ENCODE data around the gene TMEM120A. TPM values are rescaled to one million over a fixed set of nuclear protein-coding genes. Genes with fewer than 3 reads are reported as not detected.

Gene TMEM120A
- polyA plus RNA-seq, 1 experiment = 75.2 TPM

- TF ChIP-seq, protein P1, sequence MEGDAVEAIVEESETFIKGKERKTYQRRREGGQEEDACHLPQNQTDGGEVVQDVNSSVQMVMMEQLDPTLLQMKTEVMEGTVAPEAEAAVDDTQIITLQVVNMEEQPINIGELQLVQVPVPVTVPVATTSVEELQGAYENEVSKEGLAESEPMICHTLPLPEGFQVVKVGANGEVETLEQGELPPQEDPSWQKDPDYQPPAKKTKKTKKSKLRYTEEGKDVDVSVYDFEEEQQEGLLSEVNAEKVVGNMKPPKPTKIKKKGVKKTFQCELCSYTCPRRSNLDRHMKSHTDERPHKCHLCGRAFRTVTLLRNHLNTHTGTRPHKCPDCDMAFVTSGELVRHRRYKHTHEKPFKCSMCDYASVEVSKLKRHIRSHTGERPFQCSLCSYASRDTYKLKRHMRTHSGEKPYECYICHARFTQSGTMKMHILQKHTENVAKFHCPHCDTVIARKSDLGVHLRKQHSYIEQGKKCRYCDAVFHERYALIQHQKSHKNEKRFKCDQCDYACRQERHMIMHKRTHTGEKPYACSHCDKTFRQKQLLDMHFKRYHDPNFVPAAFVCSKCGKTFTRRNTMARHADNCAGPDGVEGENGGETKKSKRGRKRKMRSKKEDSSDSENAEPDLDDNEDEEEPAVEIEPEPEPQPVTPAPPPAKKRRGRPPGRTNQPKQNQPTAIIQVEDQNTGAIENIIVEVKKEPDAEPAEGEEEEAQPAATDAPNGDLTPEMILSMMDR (IDR thresholded peaks at IDR 0.05; ENCODE audit: insufficient read depth, low read depth, low read length) = no peak
- ChIA-PET CTCF (no interaction called here), POLR2A (no interaction called here)
- H3K36me3 ChIP-seq (ENCODE audit: control insufficient read depth, insufficient read depth, low read length) = peaks cover 2% of the 10 kb centered on the region
- H3K27me3 ChIP-seq (ENCODE audit: control insufficient read depth, insufficient read depth, low read length) = no peaks in the 10 kb centered on the region
- no peak for DNase-seq (ENCODE audit: low read depth)
- no peak overlapping the region for H3K4me3 ChIP-seq (ENCODE audit: low read depth, low read length)
These were observed 44.2 kb downstream of the TMEM120A start for GRCh38 chr7:75950111-75950681.

- ChIA-PET CTCF (interaction anchor here (2.2 kb wide), 1 partner anchor 10 kb away, joined by 6 read pairs; no protein-coding TSS in a partner anchor), POLR2A (no interaction called here)
- H3K27me3 ChIP-seq (ENCODE audit: control insufficient read depth, insufficient read depth, low read length) = no peaks in the 10 kb centered on the region
- DNase-seq (ENCODE audit: low read depth) = no peak
- peaks cover 1% of the 10 kb centered on the region; the same call in 1 of the 2 replicates for H3K36me3 ChIP-seq (ENCODE audit: control insufficient read depth, insufficient read depth, low read length)
- TF ChIP-seq, protein P1 (IDR thresholded peaks at IDR 0.05; ENCODE audit: insufficient read depth, low read depth, low read length) = no peak
- no peak overlapping the region for H3K4me3 ChIP-seq (ENCODE audit: low read depth, low read length)
These were observed 46.2 kb downstream of the TMEM120A start for GRCh38 chr7:75948179-75948578.

- TF ChIP-seq, protein P1 (IDR thresholded peaks at IDR 0.05; ENCODE audit: insufficient read depth, low read depth, low read length) = no peak
- POLR2A ChIA-PET = no interaction called here
- Histone ChIP-seq H3K36me3 (ENCODE audit: control insufficient read depth, insufficient read depth, low read length) (peaks cover 1% of the 10 kb centered on the region; the same call in 1 of the 2 replicates), H3K27me3 (ENCODE audit: control insufficient read depth, insufficient read depth, low read length) (no peaks in the 10 kb centered on the region), H3K4me3 (ENCODE audit: low read depth, low read length) (no peak overlapping the region)
- CTCF ChIA-PET = interaction anchor here (0.9 kb wide), 1 partner anchor 11 kb away, joined by 3 read pairs; no protein-coding TSS in a partner anchor
- no peak for DNase-seq (ENCODE audit: low read depth)
These were observed 48.1 kb downstream of the TMEM120A start for GRCh38 chr7:75946207-75946855.

DNA sequence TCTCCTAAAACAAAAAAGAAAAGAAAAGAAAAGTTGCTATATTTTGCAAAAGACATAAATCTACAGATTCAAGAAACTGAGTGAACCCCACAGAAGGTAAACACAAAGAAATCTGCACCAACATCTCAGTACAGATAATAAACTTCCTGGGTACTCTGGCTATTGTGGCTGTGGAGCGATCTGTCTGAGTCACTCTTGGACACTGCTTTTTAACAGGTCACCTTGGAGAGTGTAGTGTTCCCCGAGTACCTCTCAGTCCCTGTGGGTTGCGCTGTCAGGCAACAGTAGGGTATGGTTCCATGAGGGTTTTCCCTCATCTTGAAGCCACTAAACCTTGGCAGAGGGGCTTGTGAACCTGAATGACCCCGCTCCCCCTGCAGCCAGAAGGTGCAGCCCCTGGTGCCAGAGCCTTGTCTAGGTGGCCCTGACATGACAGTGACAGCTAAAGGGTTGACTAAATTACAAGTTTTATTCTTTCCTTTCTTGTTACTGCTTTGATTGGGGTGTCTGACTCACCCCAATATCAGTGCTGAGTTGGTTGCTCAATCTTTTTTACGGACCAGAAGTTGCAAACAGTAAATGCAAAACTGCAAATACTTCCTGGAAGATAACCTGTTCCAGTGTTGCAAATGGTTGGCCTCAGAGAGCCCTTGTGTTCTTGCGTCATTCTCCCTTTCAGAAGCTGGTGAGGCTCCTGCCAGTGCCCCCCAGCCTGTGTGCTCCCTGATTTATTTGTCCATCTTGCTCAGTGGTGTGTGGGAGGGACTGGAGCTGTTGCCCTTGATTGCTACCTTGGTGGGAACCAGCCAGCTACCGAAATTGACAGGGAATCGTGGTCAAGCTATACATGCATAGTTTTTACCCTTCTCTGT lies 48.9 kb downstream of the TMEM120A start:
- peaks cover 1% of the 10 kb centered on the region; the same call in 1 of the 2 replicates for H3K36me3 ChIP-seq (ENCODE audit: control insufficient read depth, insufficient read depth, low read length)
- no peak for DNase-seq (ENCODE audit: low read depth)
- H3K27me3 ChIP-seq (ENCODE audit: control insufficient read depth, insufficient read depth, low read length) = no peaks in the 10 kb centered on the region
- TF ChIP-seq, protein P1 (IDR thresholded peaks at IDR 0.05; ENCODE audit: insufficient read depth, low read depth, low read length) = no peak
- POLR2A ChIA-PET = no interaction called here
- H3K4me3 ChIP-seq (ENCODE audit: low read depth, low read length) = no peak overlapping the region
- CTCF ChIA-PET = no interaction called here

DNA sequence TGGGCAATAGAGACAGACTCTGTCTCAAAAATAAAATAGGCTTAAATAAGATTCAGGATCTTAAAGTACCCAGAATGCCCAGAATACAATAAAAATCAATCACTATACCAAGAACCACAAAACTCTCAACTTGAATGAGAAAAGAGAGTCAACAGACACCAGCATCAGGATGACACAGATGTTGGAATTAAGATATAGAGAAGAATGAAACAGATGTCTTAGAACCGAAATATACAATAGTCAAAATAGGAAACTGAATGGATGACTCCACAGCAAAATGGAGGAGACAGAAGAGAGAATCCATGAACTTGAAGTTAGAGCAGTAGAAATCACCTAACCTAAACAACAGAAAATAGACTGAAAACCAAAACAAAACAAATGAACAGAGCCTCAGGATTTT lies 49.9 kb downstream of the TMEM120A start:
- H3K27me3 ChIP-seq (ENCODE audit: control insufficient read depth, insufficient read depth, low read length) = no peaks in the 10 kb centered on the region
- POLR2A ChIA-PET = no interaction called here
- CTCF ChIA-PET = no interaction called here
- no peak for DNase-seq (ENCODE audit: low read depth)
- peaks cover 1% of the 10 kb centered on the region; the same call in 1 of the 2 replicates for H3K36me3 ChIP-seq (ENCODE audit: control insufficient read depth, insufficient read depth, low read length)
- no peak overlapping the region for H3K4me3 ChIP-seq (ENCODE audit: low read depth, low read length)
- TF ChIP-seq, protein P1 (IDR thresholded peaks at IDR 0.05; ENCODE audit: insufficient read depth, low read depth, low read length) = no peak
